Activated CD4-positive, alpha-beta T cell treated with anti-CD3 and anti-CD28 coated beads for 1 hour (primary cell): Measurements from ENCODE around the gene GRIN2A.
"Not testable (repeated sequence)": the region's sequence is repeated elsewhere in the genome, so short reads cannot be mapped to it uniquely, and the experiment has no call there.

ENCODE experiments used
- DNase-seq: peaks from one replicate; pipeline ENCODE4 v3.0.0-alpha.2; 2020

Gene GRIN2A

DNA sequence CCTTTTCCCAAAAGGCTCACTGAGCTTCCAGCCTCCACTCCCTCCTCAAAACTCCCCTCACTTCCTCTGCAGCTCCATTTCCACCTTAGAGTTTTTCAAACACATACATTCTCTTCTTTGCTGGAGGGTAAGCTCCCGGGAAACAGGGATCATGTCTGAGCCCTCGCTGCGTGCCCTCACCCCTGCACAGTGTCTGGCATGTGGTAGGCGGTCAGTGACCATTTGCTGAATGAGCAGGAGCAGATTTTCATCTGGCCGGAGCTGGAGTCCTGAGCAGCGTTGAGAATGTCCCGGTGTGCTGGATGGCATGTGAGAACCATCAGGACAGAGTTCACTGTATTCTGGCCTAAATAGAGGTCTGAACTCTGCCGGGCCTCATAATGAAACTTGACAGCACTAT is 274.5 kb downstream of the GRIN2A start:
- DNase-seq = no peak

DNA sequence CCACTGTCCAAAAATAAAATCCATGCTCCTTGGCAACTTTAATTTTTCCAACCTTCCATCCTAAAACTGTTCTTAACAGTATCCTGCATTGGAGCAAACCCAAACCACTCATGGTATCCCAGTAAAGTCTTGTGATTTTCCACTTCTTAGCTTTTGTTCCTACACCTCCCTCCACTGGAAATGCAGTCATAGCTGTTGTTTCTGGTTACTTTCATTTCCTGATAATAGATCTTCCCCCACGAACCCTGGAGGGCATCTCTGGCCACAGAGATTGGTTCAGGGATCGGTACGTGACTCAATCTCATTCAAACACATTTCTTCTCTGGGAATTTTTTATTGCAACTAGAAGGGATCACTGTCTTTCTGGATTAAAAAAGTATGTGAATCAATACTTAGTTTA is 276.0 kb downstream of the GRIN2A start:
- DNase-seq = no peak

DNA sequence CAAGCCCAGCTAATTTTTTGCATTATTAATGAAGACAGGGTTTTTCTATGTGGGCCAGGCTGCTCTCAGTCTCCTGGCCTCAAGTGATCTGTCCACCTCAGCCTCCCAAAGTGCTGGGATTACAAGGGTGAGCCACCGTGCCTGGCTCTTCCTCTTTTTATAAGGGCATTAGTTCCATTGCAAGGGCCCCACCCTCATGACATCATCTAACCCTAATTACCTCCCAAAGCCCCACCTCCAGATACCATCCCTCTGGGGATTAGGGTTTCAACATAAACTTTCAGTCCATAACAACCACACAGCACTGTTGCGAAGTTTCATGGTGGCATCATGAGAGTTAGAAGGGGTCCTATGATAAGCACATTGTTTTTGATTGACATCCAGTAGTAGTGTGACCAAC is 277.7 kb downstream of the GRIN2A start:
- no peak for DNase-seq

DNA sequence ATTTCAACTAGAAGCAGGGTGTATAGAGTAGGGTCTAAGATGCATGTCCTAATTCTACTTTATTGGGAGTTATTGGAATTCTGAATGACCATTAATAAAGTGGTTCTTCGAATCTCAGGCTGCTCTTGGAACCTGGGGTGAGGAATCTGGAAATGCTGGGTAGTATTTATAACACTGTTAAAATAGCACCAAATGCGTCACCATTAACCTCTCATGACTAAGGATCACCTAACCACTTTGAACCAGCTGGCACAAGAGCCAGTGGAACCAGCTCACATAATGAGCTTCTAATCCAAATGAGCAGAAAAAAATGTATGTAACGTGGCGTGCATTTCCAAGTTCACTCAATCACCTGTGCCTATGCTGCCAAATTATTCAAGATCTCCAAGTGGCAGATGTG is 281.7 kb downstream of the GRIN2A start:
- no peak for DNase-seq

DNA sequence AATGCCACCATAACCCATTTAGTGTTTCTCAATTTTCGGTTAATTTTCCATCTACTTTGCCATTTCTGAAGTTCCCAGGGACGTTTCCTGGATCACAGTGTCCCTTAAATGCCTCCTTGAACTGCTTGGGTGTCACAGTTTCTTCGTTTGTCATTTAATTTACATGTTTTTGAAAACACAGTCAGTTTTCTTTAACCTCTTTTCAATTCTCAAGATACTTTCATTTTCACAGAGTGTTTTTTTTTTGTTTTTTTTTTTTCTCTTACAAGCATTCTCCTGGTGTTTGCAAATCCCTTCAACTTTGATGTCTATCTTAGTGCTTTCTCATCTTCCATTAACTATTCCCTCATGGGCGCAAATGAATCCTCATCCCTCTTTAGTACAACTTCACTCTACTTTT is 283.7 kb downstream of the GRIN2A start:
- no peak for DNase-seq

DNA sequence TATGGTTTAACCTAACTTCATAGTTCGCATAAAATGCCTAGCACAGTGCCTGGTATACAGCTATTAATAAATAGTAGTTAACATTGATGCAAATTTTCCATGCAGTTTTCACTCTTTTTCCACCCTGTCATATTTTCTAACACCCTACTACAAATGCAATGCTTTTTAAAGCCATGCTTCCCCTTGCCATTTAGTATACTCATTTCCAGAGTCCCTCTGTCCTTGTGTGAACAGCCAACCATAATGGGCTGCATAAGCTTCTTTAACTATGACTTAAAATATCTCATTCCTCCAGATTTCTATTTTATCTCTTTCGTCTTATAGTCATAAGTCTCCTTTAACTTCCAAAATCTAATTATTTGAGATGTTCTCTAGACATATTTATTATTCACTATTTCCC is 284.1 kb downstream of the GRIN2A start:
- DNase-seq = no peak

DNA sequence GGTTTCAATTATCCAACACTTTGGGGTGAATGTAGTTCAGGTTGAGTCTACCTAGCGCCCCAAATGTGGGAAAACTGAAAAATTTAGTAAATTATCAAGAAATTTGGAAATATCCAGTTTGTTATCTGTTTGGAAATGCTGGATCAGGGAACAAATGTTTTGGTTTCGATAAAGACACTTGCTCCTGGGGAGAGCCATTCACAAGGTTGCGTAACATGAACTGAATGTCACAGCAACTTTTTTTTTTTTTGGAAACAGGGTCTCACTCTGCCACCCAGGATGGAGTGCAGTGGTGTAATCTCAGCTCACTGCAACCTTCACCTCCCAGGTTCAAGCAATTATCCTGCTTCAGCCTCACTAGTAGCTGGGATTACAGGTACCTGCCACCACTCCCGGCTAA is 286.4 kb downstream of the GRIN2A start:
- DNase-seq = no peak

DNA sequence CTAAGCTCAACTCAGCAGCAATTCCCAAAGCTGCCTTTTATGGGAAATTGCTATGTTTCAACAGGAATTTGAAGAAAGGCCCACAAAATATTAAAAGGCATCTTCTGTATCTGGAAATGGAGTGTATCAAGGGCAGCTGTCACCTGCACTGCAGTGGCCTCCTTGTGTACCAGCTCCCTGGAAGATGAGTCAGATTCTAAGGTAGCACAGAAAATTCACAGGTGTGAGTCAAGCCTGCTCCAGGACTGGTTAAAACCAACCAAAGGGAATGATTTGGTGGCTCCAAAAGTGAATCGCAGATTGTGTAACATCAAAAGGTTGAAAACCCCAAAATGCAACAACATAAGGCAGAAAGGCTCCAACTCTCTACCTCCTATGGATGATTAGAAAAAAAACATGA is 296.4 kb downstream of the GRIN2A start:
- DNase-seq = no peak

DNA sequence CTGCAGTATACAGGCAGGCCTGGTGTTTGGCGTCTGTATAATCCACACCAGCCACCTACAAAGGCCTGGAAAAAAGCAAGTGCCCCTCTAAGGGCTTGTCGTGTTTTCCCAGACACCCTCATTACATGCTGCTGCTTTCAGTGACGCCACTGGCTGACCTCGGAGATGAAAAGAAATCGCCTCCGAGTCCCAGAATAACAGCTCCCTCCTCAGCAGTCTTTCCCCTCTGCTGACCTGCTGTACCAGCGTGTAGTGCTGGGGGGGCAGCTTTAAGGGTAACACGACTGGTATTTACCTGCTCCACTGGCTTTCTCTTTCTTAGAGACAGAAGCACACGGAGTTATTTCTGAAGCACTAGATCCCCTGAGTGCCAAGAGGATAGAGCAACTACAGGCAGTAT is 296.8 kb downstream of the GRIN2A start:
- no peak for DNase-seq

DNA sequence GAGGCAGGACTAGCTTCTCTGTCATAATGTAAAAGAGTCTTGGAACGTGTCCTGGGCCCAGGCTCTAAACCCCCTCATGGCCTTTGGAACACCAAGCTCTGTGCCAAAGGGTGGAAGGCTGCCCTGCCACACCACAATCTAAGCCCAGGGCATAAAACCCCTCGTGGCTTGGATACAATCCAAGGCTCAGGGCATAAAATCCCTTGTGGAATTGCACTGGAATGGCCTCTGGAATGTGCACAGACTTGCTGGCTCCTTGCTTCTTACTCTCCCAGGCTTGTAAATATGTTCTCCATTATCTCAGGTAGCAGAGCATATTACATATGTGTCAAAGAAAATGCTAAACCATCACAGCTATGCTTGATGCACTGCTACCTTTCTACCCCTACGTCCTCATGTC is 306.2 kb downstream of the GRIN2A start:
- not testable (repeated sequence) for DNase-seq

DNA sequence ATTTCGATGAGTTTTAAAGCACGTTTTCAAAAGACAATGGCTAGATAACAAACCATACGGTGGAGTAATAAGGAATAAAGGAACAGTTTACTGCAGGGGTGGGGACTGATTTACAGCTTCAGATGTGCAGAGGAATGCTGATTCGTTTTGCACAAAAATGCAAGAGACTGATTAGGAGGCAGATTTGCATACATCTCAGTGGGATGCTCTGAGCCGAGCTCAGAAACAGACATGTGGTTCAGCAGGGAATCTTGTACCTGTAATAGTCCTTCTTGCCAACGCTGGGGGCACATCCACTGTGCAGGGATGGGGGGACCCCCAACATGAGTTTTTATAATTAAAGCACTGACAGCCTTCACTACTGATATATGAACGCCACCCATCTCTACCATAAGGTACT is 308.0 kb downstream of the GRIN2A start:
- DNase-seq = no peak

DNA sequence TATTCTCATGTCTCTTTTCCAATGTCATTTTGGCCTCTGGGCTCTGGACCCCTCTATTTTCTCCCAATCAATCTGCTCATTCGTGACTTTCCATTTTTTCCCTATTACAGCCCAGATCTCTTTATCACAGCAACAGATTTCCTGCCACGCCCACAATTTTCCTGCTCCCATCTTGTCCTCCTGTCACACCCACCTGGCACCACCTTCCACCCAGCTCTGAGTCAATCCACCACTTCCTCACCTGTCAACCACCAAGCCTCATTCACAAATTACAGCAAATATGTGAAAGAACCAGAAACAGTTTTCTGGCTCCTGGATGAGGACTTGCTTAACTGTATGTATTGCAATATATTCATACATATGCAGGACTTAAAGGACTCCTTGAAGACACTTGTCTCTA is 311.3 kb downstream of the GRIN2A start:
- DNase-seq = no peak

DNA sequence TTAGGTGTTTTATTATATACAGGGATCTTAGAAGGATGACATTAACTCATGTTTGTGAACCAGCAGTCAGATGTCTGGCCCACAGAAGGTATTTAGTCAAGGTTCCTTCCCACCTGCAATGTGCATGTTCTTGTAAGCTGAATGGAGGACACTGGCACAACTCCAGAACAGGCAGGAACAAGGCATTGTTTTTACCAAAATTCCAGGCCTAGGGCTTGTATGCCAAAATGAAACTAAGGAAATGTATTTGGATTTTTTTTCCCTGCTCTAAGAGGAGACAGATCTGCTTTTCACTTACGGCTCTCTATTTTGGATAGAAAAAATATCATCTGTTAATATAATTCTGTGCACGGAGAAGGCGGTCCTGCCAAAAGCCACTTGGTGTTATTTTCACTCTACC is 312.5 kb downstream of the GRIN2A start:
- DNase-seq = no peak

DNA sequence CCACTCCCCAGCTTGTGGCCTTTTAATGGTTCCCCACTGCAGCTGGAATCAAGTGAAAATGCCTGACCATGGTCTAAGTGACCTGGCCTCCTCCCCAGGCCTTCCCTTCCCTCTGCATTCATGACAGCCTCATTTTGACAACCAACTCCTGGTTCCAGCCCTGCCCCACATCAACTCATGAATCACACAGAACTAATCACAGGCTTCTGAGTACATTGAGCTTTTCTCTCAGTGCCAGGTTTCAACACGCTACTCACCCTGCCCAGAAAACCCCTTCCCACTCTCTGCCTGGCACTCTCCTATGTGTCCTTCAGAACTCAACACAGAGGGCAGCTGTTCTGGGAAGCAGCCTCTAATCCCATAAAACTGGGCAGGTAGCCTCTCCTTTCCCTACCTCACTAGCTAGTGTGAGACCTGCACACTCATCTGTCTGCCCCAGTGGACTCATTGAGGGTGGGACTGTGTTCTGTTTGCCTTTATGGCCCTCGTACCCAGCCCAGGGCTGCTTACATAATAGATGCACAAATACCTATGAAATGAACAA is 313.6 kb downstream of the GRIN2A start:
- DNase-seq = no peak

DNA sequence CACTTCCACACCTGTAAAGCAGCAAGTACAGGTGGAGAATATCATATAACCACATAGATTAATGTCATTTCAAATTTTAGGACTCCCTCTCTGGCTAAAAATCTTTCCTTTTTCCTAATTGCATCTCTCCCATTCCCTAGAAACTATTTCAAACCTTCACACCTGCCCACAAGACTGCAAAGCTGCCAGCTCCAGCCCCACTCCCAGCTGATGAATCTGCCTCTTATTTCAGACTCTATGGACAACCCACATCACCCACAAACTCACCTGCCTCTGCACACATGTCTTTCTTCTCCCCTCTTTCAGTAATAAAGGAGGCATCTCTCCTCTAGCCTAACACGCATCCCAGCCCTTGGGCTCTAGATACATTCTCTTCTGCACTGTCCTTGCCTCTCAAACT is 315.1 kb downstream of the GRIN2A start:
- no peak for DNase-seq

DNA sequence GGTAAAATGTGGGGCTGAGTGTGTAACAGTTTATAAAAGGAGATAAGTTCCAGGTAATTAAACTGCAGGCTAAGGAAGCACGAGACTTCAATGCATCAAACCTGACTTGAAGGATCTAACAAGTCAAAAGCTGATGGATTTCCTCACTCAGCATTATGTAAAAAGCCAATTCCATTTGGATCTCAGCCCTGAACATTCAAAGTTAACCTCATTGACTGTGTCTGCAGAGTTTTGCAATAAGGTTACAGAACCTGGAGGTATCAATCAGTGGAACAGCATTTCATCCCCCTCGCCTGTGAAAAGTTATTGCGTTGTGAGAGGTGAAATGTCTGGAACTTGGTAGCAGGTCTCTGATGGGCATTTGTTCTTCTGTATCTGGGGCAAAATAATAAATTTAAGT is 317.8 kb downstream of the GRIN2A start:
- no peak for DNase-seq

DNA sequence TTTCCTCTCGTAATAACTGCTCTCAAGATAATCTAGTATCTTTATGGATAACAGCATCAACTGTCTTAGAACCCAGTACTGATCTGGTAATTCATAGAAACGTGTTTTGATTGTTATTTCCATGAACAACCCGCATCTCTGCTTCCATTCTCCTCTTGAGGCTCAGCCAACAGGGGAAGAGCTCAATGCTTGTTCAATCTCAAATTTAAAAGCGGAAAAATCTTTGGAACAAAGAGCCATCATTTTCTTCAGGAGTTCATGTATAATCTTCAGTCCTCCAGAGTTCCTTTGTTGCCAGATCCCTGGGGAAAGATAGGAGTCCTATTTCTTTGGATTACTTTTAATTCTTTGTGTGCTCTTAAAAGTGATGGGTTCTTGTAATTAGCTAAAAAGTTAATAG is 319.9 kb downstream of the GRIN2A start:
- no peak for DNase-seq

DNA sequence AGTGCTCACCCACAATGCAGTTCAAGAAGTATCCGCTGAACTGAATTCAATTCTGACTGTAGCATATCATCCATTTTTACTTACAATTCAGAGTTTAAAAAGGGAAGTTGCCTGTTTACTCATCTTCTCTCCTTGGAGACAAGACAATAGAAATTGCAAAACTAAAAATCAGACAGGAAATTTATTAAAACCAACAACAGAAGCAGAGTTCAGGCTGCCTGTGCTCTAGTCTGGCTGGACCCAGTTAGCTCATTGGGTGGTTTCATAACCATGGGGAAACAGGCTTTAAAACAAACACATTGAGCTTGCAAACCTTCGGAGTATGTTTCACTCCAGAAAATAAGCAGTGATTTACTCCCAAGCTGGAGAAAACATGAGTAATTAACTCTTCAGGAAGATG is 321.4 kb downstream of the GRIN2A start:
- no peak for DNase-seq

DNA sequence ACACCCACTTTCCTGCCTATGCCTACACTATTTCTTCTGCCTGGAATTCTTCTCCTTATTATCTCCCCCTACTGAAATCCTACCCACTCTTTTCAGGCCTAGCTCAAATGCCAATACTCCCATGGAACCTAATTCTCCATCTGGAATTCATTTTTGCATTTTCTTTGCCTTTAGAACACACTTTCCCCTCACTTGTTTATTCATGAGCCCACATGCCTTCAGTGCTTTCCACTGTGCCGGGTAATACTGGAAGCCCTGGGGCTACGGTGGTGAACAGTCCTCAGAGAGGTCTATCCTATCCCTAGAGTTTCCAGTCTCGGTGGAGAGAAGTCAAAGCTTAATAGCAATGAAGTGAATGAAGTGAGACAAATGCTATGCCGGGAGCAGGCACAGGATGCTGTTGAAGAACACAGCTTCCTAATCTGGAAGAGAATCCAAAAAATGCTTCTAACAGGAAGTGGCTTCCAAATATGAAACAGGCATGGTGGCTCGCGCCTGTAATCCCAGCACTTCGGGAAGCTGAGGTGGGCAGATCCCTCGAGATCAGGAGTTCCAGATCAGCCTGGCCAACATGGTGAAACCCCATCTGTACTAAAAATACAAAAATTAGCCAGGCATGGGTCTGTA is 322.4 kb downstream of the GRIN2A start:
- no peak for DNase-seq

DNA sequence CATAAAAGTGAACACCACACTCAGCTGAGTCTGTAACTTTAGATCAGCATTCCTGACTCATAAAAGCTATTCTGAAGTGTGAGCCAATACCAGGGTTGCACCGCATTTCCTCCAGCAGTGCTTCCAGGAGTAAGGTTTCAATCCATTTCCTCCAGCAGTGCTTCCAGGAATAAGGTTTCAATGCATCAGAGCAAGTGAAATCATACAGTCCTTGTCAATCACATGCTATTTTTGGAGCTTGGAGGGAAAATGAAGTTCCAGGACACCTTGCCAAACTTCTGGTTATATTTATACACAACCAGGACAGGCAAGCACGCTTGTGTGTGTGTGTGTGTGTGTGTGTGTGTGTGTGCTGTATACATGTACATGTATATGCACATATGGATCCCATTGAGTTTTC is 327.6 kb downstream of the GRIN2A start:
- DNase-seq = no peak

DNA sequence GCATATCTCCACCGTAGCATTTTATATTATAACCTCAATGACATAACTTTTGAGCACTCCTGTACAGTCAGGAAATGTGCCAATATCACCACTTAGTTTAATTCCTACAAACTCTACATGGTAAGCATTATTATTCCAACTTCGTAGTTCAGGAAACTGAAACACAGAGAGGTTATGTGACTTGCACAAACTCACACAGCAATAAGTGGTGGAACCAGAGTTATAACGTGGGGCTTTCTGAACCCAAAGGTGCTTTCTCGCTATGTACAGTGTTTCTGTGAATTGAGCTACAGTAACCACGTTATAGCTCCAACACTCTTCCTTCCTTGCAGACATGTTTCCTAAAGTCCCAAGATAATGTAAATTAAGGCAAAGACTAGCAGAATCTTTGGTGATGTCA is 330.2 kb downstream of the GRIN2A start:
- no peak for DNase-seq

DNA sequence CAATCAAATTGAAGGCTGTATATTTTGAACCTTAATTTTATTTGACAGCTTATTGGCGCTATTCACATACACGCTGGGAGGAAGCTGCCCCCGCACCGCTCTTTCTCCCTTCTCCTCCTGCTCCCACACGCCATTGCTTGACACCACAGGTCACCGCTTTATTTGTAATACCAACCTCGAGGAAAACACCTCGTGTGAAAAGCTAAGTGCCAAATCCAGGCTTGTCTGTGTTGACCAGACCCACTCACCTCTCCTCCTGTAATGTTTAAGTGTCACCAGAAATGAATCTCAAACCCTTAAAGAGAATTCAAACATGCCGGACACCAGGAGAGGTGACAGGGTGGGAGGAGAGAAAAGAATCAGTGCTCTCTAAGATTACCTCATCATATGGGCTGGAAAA is 331.4 kb downstream of the GRIN2A start:
- no peak for DNase-seq

DNA sequence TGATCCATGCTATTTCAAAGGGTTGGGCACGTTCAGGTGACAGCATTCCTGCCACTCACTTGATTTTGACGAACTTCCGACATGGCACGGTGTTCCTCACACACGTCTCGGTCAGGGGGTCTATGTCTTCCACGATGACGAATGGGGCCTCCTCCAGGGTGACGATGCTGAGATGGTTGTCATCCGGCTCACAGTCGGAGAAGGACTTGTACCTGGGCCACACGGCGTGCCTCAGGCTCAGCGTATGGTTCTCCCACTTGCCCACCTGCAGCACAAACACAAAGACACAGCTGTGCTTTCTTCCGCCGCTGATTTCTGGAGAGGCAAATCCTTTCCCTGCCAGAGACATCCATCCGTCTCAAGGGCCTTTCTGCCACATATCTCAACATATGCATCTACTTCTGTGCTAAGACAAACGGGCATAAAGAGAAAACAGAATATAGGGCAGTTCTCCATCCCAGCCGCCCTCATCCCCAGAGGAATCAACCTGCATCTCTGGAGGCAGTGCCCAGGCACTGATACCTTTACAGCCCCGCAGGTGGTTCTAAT is 332.5 kb downstream of the GRIN2A start:
- no peak for DNase-seq

DNA sequence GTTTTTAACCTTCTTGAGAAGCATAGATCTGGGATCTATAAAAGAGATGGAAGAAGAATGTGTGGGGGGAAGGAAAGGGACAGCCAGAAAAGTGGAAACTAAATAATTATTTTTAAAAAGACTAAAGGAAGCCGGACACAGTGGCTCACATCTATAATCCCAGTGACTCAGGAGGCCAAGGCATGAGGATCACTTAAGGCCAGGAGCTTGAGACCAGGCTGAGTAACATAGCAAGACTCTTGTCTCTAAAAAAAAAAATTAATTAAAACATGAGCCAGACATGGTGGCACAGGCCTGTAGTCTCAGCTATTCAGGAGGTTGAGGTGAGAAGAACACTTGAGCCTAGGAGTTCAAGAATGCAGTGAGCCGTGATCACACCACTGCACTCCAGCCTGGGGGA is 335.1 kb downstream of the GRIN2A start:
- no peak for DNase-seq

DNA sequence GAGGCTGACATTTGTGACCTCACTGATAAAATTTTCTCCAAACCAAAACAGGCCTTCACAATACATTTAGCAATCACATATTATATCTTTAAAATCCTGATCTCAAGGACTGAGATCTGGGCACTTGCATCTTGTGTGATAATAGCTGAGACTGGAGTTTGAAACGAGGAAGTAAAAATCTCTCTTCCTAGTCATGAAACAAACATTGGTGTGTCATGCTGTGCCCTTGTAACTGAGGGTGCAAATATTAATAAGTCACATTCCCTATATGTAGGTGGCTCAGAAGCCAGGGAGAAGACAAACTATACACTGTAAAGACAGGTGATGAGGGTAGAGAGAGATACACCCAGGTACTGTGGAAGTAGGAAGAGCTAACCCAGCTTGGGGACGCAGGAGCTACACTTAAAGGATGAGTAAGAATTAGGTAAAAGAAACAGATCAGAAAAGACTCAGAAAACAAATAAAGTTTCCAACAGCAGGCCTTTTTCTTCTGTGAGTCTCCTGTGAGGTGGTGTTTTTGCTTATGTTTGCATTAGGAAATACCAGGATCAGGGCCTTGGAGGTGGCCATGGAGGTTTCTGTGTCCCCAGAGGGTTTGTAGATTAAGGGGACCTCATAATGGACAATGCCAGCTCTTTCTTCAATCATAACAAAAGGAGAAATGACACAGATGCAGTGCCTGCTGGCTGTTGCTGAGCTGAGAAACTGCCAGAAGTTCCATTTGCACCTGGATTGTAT is 335.7 kb downstream of the GRIN2A start:
- DNase-seq = no peak
